ENCODE results near the gene MRGPRF.

Gene MRGPRF

DNA sequence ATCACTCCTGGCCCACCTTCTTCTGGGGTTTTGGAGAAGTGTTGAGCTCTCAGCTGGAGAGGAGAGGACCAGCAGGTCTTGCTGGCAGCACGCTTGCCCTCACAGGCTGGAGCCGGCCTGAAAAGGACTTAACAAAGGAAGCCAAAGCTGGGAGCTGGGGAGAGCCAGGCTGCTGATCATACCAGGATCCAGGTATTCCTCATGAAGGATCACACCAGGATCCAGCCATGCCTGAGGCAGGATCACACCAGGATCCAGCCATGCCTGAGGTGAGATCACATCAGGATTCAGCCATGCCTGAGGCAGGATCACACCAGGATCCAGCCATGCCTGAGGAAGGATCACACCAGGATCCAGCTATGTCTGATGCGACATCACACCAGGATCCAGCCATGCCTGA is 49.3 kb downstream of the MRGPRF start:
- DNase-seq (ENCODE audit: low read depth in 2 of 2) = no peak

DNA sequence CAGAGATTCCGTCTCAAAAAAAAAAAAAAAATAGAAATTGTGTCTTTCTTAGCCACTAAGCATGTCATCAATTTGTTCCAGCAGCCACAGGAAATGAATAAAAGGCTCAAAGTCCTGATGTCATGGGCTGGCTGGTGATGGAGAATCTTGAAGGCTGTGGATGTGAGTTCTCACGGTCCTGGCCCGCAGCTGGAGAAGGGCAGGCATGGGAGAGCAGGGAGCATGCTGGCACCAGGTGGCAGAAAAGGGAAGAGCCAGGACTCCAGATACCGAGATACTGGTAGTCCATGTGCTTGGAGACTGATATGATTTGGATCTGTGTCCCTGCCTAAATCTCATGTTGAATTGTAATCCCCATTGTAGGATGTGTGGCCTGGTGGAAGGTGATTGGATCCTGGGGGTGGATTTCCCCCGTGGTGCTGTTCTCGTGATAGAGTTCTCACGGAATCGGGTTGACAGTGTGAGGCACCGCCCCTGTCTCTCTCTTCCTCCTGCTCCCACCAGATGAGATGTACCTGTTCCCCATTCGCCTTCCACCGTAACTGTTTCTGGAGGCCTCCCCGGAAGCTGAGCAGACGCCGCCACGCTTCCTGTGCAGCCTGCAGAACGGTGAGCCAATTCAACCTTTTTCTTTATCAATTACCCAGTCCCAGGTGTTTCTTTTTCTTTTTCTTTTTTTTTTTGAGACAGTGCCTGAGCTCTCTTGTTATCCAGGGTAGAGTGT is 50.4 kb downstream of the MRGPRF start:
- DNase-seq (ENCODE audit: low read depth in 2 of 2) = no peak

- no peak for DNase-seq (ENCODE audit: low read depth in 2 of 2)
These were observed 51.8 kb downstream of the MRGPRF start for GRCh38 chr11:68961245-68961644.

DNA sequence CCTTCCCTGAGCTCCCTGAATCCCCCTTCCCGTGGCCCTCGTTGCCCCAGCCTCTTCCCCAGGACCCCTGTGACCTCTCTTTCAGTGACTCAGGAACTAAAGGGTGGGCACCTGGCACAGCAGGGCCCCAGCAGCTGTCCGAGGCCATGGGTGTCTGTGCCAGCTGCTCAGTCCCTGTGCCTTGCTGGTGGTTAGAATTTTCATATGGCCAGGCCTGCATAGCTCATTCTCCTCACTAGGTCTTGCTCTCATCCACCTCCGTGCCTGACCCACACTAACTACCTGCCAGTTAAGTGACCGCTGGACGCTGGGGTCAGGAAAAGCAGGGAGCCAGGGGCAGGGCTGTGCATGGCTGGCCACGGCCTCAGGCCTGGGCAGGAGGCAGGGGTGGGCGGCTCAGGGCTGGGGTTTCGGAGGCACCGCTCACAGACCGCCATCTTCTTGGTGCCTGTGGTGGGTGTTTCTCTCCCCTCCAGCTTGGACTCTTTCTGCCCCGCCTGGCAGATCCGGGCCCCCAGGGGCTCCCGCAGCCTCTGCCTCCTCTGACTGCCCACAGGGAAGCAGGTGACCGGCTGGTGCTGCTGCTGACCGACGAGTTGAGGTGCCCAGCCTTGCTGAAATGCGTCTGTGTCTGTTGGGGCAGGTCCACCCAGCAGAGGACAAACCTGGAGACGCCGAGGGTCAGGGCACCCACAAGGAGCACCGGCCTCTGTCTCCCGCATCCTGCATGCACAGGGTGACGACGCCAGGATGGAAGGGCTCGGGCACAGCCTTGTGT is 52.6 kb downstream of the MRGPRF start:
- no peak for DNase-seq (ENCODE audit: low read depth in 2 of 2)

GRCh38 chr11:68959465-68960293 is 53.4 kb downstream of the MRGPRF start:
- no peak for DNase-seq (ENCODE audit: low read depth in 2 of 2)

GRCh38 chr11:68958211-68958610 is 54.8 kb downstream of the MRGPRF start:
- no peak for DNase-seq (ENCODE audit: low read depth in 2 of 2)

GRCh38 chr11:68956547-68957254 is 56.3 kb downstream of the MRGPRF start:
- no peak for DNase-seq (ENCODE audit: low read depth in 2 of 2)

GRCh38 chr11:68956142-68956541 is 56.9 kb downstream of the MRGPRF start:
- no peak for DNase-seq (ENCODE audit: low read depth in 2 of 2)

DNA sequence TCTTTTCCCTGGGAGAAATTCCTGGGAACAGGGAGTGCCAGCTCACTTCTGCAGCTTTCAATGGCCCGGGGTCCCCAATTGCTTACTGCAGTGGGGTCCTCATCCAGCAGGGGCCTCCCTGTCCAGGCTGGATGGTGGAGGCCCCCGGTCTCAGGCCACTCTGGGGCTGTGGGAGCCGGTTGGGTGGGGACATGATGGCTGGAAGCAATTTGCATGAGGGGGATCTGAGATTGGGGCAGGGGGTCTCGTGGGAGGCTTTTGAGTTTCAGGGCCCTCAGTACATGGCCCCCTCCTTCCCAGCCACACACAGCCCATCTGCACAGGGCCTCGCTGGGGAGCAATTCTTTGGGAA is 57.5 kb downstream of the MRGPRF start:
- DNase-seq (ENCODE audit: low read depth in 2 of 2) = no peak

DNA sequence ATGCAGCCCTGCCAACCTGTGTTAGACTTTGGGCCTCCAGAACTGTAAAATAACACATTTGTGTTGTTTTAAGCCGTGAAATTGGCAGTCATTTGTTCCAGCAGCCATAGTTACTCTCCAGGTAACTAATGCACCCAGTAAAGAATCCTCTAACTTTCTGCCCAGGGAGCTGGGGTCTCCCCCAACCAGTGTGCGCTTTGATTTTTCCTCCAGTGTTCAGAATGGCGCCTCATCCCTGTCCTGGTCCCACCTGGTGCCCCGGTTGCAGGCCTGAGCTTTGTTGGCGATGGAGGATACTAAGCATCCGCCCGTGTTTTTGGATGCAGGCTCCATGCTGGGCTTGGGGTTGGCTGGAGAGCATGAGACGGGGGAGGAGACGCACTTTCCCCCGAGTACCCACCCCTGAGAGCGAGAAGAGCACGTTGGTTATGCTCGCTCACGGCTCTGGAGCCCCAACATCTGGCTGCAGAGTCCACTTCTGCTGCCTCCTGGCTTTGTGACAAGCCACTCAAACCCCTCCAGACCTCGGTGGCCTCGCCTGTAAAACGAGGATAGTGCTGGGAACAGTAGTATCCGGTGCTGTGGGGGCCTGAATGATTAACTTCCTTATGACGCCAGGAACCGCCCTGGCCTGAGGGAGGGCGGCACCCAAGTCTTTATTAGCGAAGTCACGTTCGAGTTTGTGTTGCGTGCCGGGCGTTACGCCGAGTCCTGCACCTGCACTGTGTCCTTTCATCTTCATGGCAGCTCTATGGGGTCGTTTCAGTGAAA is 58.0 kb downstream of the MRGPRF start:
- no peak for DNase-seq (ENCODE audit: low read depth in 2 of 2)
